GM12864 (cell line): ENCODE measurements around the gene JTB.

ENCODE experiments used
- DNase-seq: peaks from one replicate; pipeline ENCODE4 v3.0.0-alpha.2; 2011; ENCODE audit warnings: low read depth
- H3K4me3 ChIP-seq: 2 replicates; pipeline ENCODE4 v1.5.1; 2011; ENCODE audit warnings: mild to moderate bottlenecking, low read depth, low read length, control low read depth
- CTCF ChIP-seq: IDR thresholded peaks from 2 replicates; pipeline ENCODE4 v1.5.1; 2011; ENCODE audit warnings: low read depth, mild to moderate bottlenecking, moderate library complexity, low read length, control low read depth, inconsistent platforms; ENCODE audit errors: missing control alignments

JTB gene

GRCh38 chr1:153938996-153939395 is 38.5 kb downstream of the JTB start:
- no peak overlapping the region for H3K4me3 ChIP-seq
- no peak for TF ChIP-seq CTCF
- no peak for DNase-seq

DNA sequence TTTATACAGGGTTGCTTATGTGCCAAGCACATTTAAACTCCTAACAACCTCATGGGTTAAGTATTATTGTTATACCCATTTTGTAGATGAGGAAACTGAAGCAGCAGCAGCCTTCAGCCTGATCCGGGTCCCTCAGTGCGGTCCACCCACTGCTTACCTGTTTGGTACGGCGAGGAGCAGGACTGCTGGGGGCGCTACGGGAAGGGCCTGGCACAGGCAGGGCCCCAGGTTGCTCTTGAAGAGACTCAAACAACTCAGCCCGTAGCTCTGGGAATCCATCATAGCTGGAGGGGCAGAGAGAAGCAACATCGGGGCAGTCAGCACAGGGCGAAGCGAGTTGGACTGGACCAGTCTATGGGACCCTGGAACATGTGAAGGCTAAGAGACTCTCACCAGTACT is 40.1 kb downstream of the JTB start:
- H3K4me3 ChIP-seq: no peak overlapping the region
- no peak for TF ChIP-seq CTCF
- no peak for DNase-seq

- DNase-seq: no peak
- TF ChIP-seq CTCF: no peak
Observed at GRCh38 chr1:153936011-153936802, 41.3 kb downstream of the JTB start.

DNA sequence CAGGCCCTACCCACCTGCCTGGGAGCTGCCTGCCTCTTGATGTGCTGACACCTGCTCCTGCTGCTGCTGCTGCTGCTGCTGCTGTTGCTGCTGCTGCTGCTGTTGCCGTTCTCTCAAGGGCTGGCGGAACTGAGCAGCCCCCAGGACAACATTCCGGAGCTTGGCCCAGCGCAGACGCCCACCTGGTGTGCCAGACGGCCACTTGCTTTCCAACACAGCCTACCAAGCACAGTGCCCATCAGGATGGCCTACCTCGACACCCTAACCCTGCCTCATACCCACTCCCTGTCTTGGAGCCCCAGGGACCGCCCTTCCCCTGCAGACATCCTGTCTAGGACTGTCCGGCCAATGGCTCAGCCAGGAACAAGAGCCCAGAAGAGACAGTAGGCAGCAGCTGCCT is 42.7 kb downstream of the JTB start:
- H3K4me3 ChIP-seq: no peak overlapping the region
- TF ChIP-seq CTCF: no peak
- DNase-seq: no peak

More at GRCh38 chr1:153936011-153936802, 41.3 kb downstream of the JTB start:
- H3K4me3 ChIP-seq: no peak overlapping the region

DNA sequence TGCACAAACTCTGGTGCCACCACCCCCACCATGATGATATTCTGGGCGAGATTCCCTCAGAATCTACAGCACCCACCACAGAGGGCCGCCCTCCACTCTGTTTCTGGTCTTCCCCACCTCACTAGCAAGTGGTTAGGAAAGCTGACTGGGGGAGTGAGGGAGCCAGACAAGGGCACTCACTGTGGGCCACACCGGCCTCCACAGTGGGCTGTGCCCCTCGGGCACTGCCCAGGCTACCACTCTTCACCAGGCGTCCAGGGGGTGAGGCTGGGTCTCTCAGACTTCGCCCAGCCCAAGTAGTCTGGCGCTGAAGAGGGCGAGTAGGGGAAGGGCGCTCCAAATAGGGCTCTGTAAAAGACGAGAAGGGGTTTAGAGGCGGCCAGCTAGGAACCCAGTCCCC is 43.5 kb downstream of the JTB start:
- DNase-seq: no peak
- H3K4me3 ChIP-seq: no peak overlapping the region
- TF ChIP-seq CTCF: no peak

DNA sequence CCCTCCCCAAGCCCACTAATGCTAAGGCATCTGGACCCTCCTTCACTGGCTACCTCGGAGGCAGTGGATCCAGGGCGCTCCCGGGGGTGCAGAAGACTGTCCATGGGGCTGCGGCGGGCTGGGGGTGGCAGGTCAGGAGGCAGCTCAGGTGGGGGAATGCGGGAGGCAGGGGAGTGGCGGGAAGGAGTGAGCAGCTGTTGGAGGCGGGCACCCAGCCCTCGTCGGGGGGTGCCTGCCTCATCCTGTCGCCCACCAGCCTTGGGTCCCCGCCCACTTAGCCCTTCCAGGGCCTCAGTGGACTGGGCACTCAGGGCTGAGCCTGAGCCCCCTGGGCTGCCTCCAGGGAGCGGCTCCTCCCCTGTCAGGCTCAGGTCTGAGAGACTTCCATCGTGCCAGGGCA is 44.0 kb downstream of the JTB start:
- TF ChIP-seq CTCF: no peak
- DNase-seq: no peak
- H3K4me3 ChIP-seq: no peak overlapping the region
